Fibroblast of skin of left biceps (primary cell): ENCODE measurements around the gene POLR2A.
"Not testable (repeated sequence)": the region's sequence is repeated elsewhere in the genome, so short reads cannot be mapped to it uniquely, and the experiment has no call there.

ENCODE experiments used
- DNase-seq, 2 experiments: peaks; one replicate each; pipeline ENCODE4 v3.0.0-alpha.2; 2013; ENCODE audit warnings: low read depth in 2 of 2

Gene POLR2A

GRCh38 chr17:7460850-7461660, 23.1 kb upstream of the POLR2A start:
- DNase-seq = no peak

GRCh38 chr17:7462474-7463371, 21.4 kb upstream of the POLR2A start:
- DNase-seq = no peak

- DNase-seq = no peak
Observed at GRCh38 chr17:7463372-7463846, 20.8 kb upstream of the POLR2A start.

DNA sequence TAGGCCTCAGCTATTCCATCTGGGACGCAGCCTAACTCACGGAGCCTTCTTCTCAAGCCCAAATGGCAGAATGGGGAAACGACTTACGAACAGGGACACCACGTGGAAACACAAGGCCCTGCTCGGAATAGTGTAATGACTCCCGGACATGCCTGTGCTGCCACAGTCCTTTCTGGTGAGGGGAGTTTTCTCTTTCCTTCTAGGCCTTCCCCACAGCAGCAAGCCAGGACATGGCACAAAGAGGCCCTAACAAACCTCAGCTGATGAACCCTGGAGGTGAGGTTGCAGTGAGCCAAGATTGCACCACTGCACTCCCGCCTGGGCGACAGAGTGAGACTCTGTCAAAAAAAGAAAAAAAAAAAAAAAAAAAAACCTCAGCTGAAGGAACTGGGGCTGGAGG, 20.1 kb upstream of the POLR2A start:
- DNase-seq = no peak

GRCh38 chr17:7465597-7466275, 18.4 kb upstream of the POLR2A start:
- DNase-seq = no peak

DNA sequence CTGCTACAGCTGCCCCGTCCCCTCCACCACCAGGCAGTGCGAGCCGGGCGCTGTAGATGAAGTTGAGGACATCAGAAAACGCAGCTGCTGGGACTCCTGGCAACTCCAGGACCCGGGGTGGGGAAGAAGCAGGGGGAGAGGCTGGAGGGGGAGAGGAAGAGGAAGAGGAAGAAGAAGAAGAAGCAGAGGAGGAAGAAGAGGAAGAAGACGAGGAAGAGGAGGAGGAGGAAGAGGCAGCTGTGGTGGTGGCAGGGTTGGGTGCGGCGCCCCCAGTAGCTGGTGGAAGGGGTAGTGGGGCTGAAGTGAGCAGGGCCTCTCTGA, 17.9 kb upstream of the POLR2A start:
- no peak for DNase-seq

DNA sequence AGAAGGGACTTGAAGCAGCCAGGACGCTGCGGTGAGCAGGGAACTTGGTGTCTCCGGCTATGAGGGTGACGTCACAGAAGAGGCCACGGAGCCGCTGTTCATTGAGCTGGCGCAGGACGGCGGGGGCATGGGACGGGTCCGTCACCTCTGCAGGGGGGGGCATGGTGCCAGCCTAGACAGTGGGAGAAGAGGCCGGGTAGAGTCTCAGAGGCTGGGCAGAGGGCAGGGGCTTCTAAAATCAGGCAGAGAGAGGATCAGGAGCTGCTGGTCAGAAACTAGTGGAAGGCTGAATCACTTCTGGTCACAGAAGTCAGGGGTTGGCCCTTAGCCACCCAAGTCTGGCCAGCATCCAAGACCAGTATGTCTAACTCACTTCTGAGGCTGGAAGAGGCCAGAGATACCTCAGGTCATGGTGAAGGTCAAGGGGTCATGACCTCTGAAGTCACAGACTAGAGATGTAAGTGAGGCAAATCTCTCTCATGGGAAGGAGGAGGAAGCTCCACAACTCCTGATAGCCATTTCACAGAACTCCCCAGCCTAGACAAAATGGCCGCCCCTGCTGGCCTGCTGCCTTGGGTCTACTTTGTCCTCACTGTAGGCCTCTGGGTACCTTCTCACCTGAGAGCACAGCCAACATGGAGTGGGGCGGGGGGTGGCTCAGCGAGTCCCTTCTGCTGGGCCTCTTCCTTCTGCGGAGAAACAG, 17.4 kb upstream of the POLR2A start:
- no peak for DNase-seq

GRCh38 chr17:7467498-7467897, 16.7 kb upstream of the POLR2A start:
- DNase-seq = no peak

DNA sequence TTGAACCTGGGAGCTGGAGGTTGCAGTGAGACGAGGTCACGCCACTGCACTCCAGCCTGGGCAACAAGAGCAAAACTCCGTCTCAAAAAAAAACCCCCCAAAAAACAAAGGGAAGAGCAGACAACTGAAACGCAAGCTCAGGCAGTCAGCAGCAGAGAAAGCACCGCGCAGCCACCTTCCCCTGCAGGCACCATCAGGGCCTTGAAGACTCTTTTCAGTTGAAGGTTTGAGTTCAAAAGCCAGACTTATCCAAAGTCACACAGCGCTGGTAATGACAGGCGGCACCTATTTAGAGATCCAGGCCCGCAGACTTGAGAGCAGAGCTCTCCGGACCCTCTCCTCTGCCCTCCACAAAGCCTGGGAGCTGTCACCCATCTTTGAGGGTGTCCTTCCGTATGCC, 15.9 kb upstream of the POLR2A start:
- no peak for DNase-seq

- DNase-seq = no peak
Observed at GRCh38 chr17:7468804-7469389, 15.3 kb upstream of the POLR2A start.

GRCh38 chr17:7469843-7470242, 14.3 kb upstream of the POLR2A start:
- not testable (repeated sequence) for DNase-seq

DNA sequence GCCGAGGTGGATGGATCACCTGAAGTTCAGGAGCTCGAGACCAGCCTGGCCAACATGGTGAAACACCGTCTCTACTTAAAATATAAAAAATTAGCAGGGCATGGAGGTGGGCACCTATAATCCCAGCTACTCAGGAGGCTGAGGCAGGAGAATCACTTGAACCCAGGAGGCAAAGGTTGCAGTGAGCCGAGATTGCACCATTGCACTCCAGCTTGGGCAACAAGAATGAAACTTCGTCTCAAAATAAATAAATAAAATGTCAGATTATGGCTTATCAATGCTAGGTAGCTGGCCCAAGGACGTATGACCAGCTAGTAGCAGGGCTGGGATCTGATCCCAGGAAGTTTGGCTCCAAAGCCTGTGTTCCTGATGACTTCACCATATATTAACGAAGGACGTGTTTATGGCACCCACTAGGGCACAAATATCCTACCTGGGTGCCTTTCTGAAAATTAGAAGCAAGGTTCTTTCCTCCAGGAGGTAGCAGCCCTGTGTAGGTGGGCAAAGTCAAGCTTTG, 13.7 kb upstream of the POLR2A start:
- not testable (repeated sequence) for DNase-seq

GRCh38 chr17:7471729-7472128, 12.4 kb upstream of the POLR2A start:
- no peak for DNase-seq

DNA sequence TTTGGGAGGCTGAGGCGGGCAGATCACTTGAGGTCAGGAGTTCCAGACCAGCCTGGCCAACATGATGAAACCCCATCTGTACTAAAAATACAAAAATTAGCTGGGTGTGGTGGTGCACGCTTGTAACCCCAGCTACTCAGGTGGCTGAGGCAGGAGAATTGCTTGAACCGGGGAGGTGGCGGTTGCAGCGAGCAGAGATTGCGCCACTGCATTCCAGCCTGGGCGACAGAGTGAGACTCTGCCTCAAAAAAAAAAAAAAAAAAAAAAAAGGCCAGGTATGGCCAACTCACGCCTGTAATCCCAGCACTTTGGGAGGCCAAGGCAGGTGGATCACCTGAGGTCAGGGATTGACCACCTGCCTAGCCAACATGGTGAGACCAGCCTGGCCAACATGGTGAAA, 9.4 kb upstream of the POLR2A start:
- not testable (repeated sequence) for DNase-seq

DNA sequence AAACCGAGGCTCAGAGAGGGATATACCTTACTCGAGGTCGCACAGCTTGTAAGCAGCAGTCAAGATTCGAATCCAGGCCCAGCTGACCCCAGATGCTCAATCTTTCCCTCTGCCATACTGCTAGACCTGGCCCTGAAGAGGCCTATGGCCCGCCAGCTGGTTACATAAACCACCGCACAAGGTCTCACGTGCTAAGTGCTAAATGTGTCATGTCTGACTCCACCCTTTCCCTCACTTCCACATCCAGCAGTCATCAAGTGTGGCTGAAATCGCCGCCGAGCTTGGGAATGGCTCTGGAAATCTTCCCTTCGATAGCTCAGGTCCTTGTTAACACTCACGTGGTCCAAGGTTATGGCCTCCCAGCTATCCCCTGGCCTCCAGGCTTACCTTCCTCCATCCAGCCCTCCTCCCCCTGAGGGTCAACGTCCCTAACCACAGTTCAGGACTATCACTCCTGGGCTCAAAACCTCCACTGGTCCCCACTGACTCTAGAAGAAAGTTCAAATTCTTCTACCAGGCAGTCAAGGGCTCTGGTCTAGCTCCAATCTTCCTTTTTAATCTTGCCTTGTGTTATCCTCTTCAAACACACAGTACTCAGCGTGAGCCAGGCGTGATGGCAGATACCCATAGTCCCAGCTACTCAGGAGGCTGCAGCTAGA, 8.3 kb upstream of the POLR2A start:
- no peak for DNase-seq

- DNase-seq = no peak
Observed at GRCh38 chr17:7476494-7476893, 7.7 kb upstream of the POLR2A start.

DNA sequence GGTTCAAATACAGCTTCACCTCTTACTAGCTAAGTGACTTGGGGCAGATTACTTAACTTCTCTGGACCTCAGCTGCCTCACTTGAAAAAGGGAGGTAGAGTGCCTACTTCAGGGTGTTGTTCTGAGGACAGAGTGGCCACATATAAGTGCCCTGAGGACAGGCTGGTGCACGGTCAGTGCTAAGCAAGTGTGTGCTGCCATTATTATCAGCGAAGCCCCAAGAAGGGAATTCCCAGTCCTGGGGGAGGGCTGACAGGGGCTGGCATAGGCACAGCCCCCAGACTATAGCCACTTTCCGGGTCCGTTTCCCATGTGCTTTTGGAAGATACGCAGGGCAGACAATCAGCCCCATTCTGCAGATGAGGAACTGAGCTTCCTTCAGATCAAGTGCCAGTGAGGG, 7.2 kb upstream of the POLR2A start:
- DNase-seq = no peak

DNA sequence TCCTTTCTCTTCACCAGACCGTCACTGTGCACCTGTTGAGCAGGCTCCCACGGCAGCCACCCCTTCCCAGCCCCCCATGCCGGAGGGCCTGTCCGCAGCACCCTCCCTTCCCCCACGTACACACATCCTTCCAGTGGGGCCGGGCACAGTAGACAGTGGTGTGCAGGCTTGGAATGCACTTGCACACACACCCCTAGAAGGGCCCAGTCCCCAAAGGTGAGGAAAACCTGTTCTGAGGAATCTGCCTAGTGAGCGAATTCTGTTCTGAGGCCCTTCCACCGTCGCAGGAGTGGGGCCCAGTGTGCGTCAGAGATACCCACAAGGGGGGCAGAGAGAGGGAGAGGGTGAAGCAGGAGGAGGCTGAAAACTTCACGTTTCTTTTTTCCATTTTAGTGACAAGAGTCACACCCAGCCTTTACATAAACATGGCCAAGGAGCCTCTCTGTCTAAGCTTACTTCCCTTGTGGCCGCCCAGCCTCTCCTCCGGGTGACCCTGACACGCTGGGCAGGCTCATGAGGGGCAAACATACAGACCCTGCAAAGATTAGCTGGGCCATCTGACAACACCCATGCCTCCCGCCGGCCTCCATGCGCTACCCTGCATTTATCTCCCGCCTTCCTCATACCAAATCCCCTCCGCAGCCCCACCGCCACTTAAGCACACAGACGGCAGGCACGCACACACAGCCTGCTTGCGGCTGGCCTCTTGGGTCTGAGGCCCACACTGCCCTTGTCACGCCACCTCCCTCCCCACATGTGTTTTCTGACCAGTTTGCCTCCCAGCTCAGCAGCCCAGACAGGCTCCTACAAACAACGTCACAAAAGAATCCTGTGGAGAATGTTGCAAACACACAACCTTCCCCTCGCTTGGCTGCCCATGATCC, 6.5 kb upstream of the POLR2A start:
- no peak for DNase-seq
